ENCODE measurements around the gene SHF. TPM values are rescaled to one million over a fixed set of nuclear protein-coding genes. Genes with fewer than 3 reads are reported as not detected.

Gene SHF
- total RNA-seq, 6 donors from 2014 or later, result 1.4 to 8.0 (median 5.1) TPM

DNA sequence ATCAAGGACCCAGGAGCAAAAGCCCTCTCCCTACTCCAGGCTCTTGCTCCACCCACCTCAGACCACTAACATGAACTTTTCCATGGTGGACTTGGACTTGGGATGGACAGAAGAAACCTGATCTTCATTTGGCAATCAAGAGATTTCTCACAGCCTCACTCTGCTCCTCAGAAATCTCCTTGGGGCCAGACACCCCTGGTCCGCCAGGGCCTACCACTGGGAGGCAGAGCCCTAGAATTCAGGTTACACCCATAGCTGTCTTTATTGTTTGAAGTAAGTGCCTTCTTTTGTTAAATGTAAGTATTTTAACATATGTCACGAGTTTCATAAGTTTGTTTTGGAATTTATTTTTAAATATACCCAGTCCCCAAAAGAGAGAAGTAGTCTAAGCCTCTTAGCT is 13.2 kb downstream of the SHF start:
- Histone ChIP-seq H3K4me1 (peaks cover 1 to 7% (median 2%) of the 10 kb centered on the region in 4 donors), H3K36me3 (peaks cover 0 to 5% (median 2%) of the 10 kb centered on the region in 4 donors), H3K9me3 (no peaks in the 10 kb centered on the region), H3K27me3 (no peaks in the 10 kb centered on the region), H3K27ac (no peak overlapping the region), H3K4me3 (no peak overlapping the region)
- WGBS, 2 donors, result 87 to 91% methylated on average over 2 of the region's 2 CpGs
- DNase-seq (no peak), ATAC-seq (ENCODE audit: low FRiP score in 2 of 2) (no peak)
- TF ChIP-seq, protein P1, sequence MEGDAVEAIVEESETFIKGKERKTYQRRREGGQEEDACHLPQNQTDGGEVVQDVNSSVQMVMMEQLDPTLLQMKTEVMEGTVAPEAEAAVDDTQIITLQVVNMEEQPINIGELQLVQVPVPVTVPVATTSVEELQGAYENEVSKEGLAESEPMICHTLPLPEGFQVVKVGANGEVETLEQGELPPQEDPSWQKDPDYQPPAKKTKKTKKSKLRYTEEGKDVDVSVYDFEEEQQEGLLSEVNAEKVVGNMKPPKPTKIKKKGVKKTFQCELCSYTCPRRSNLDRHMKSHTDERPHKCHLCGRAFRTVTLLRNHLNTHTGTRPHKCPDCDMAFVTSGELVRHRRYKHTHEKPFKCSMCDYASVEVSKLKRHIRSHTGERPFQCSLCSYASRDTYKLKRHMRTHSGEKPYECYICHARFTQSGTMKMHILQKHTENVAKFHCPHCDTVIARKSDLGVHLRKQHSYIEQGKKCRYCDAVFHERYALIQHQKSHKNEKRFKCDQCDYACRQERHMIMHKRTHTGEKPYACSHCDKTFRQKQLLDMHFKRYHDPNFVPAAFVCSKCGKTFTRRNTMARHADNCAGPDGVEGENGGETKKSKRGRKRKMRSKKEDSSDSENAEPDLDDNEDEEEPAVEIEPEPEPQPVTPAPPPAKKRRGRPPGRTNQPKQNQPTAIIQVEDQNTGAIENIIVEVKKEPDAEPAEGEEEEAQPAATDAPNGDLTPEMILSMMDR (IDR thresholded peaks at IDR 0.05), result no peak
- TF ChIP-seq POLR2AphosphoS5 (IDR thresholded peaks at IDR 0.05) (no peak), EP300 (IDR thresholded peaks at IDR 0.05) (no peak), POLR2A (IDR thresholded peaks at IDR 0.05) (no peak)

DNA sequence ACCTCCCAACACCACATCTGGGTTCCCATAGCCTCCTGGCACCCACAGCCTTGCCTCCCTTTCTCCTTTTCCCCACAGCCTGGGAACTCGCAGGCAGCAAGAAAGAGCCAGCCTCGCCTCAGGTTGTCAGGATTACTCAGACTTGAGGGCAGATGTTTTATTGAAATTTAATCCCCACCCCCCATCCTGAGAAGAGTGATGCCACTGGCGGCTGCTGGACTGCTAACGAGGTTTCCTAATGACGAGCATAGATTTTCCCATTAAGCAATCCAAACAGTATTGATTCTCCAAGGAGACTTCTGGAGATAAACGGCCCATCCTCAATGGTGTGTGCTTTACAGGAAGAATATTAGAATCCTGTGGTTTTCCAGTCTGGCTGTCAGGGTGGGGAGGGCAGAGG is 13.7 kb downstream of the SHF start:
- 91 to 93% methylated on average over 6 of the region's 6 CpGs for WGBS, 2 donors
- TF ChIP-seq POLR2AphosphoS5 (IDR thresholded peaks at IDR 0.05) (no peak), EP300 (IDR thresholded peaks at IDR 0.05) (no peak), POLR2A (IDR thresholded peaks at IDR 0.05) (no peak)
- TF ChIP-seq, protein P1 (IDR thresholded peaks at IDR 0.05), result no peak

GRCh38 chr15:45171912-45172311 is 15.9 kb downstream of the SHF start:
- no peaks in the 10 kb centered on the region for H3K27me3 ChIP-seq
- H3K36me3 ChIP-seq, result peaks cover 0 to 5% (median 2%) of the 10 kb centered on the region in 4 donors
- no peaks in the 10 kb centered on the region for H3K9me3 ChIP-seq
- no peak overlapping the region for H3K4me3 ChIP-seq
- H3K27ac ChIP-seq, result no peak overlapping the region
- peaks cover 0 to 13% (median 2%) of the 10 kb centered on the region in 4 donors for H3K4me1 ChIP-seq
- ATAC-seq (ENCODE audit: low FRiP score in 2 of 2) (no peak), DNase-seq (no peak)
- TF ChIP-seq EP300 (IDR thresholded peaks at IDR 0.05), result no peak
- WGBS, 2 donors, result 96% methylated on average over 9 to 12 of the region's 12 CpGs

More for the DNA sequence above, 13.7 kb downstream of the SHF start:
- H3K36me3 ChIP-seq, result peaks cover 0 to 5% (median 2%) of the 10 kb centered on the region in 4 donors
- no peak overlapping the region for H3K4me3 ChIP-seq
- no peaks in the 10 kb centered on the region for H3K27me3 ChIP-seq
- no peaks in the 10 kb centered on the region for H3K9me3 ChIP-seq
- peaks cover 0 to 2% (median 0%) of the 10 kb centered on the region in 4 donors for H3K4me1 ChIP-seq
- H3K27ac ChIP-seq, result no peak overlapping the region
- ATAC-seq (ENCODE audit: low FRiP score in 2 of 2), result no peak
- no peak for DNase-seq

- 72 to 84% methylated on average over 4 of the region's 4 CpGs for WGBS, 2 donors
- Histone ChIP-seq H3K27ac (peak overlapping the region in 2 of 4 donors; percentile 4 to 15), H3K4me3 (no peak overlapping the region), H3K4me1 (peaks cover 15 to 34% (median 18%) of the 10 kb centered on the region in 4 donors), H3K9me3 (no peaks in the 10 kb centered on the region), H3K36me3 (peaks cover 0 to 5% (median under 1%) of the 10 kb centered on the region in 4 donors), H3K27me3 (no peaks in the 10 kb centered on the region)
- ATAC-seq (ENCODE audit: low FRiP score in 2 of 2) (no peak), DNase-seq (no peak)
- TF ChIP-seq EP300 (IDR thresholded peaks at IDR 0.05) (no peak), POLR2AphosphoS5 (IDR thresholded peaks at IDR 0.05) (no peak), POLR2A (IDR thresholded peaks at IDR 0.05) (no peak)
- TF ChIP-seq, protein P1 (IDR thresholded peaks at IDR 0.05), result no peak
Measured at GRCh38 chr15:45169608-45170480, 17.9 kb downstream of the SHF start.

- H3K27me3 ChIP-seq, result no peaks in the 10 kb centered on the region
- WGBS, 2 donors, result 88 to 95% methylated on average over 9 of the region's 9 CpGs
- no peak overlapping the region for H3K4me3 ChIP-seq
- H3K4me1 ChIP-seq, result peaks cover 15 to 42% (median 21%) of the 10 kb centered on the region in 4 donors
- no peaks in the 10 kb centered on the region for H3K9me3 ChIP-seq
- ATAC-seq (ENCODE audit: low FRiP score in 2 of 2) (no peak), DNase-seq (no peak)
- TF ChIP-seq POLR2A (IDR thresholded peaks at IDR 0.05) (no peak), EP300 (IDR thresholded peaks at IDR 0.05) (no peak), POLR2AphosphoS5 (IDR thresholded peaks at IDR 0.05) (no peak)
- TF ChIP-seq, protein P1 (IDR thresholded peaks at IDR 0.05), result no peak
- peaks cover 0 to 5% (median 0%) of the 10 kb centered on the region in 4 donors for H3K36me3 ChIP-seq
- peak overlapping the region in 3 of 4 donors; percentile 15 to 95 (median 95) for H3K27ac ChIP-seq
Measured at GRCh38 chr15:45168751-45169551, 18.8 kb downstream of the SHF start.
